K562 (cell line): ENCODE measurements around the gene BACH1. TPM values are rescaled to one million over a fixed set of nuclear protein-coding genes. Genes with fewer than 3 reads are reported as not detected.
A peak's percentile ranks its signal among the peaks of the same experiment; 100 is the strongest.

Source experiments
- ASH1L ChIP-seq: fragments of 450-650 bp; IDR thresholded peaks from 2 replicates; pipeline ENCODE4 v1.6.1; 2018; ENCODE audit warnings: borderline replicate concordance, mild to moderate bottlenecking, low read depth; ENCODE audit not compliant: partially characterized antibody
- BCL6 ChIP-seq: fragments of 250-450 bp; sonication (Bioruptor Pico); IDR thresholded peaks from 2 replicates; pipeline ENCODE4 v1.4.0; 2020
- CBX3 ChIP-seq, 2 experiments: IDR thresholded peaks; 1 replicate in 1 of 2; 2 replicates in 1 of 2; pipeline ENCODE4 v1.6.1; 2012; ENCODE audit warnings: inconsistent platforms in 2 of 2, low read length in 2 of 2, borderline replicate concordance in 1 of 2, control low read depth in 1 of 2
- CLOCK ChIP-seq: fragments of 250-450 bp; sonication (Bioruptor Pico); IDR thresholded peaks from 2 replicates; pipeline ENCODE4 v1.4.0; 2020; ENCODE audit warnings: mild to moderate bottlenecking, moderate library complexity, borderline replicate concordance
- GATA2 ChIP-seq: sonication (generic); formaldehyde crosslinking; IDR thresholded peaks from 2 replicates; pipeline ENCODE4 v1.4.0; 2020; ENCODE audit warnings: mild to moderate bottlenecking, missing genetic modification reagents
- HCFC1 ChIP-seq: IDR thresholded peaks from 2 replicates; pipeline ENCODE4 v1.6.1; 2012; ENCODE audit warnings: low read depth, low read length, improper control_type of control experiment
- HMGXB4 ChIP-seq: sonication (generic); formaldehyde crosslinking; IDR thresholded peaks from 2 replicates; pipeline ENCODE4 v1.8.1; 2023; ENCODE audit warnings: mild to moderate bottlenecking, missing genetic modification reagents
- IRF9 ChIP-seq: fragments of 450-650 bp; IDR thresholded peaks from 2 replicates; pipeline ENCODE4 v1.6.1; 2016; ENCODE audit warnings: missing biosample characterization, missing genetic modification characterization
- KAT2B ChIP-seq: IDR thresholded peaks from one replicate; pipeline ENCODE4 v1.6.1; 2012; ENCODE audit warnings: low read depth, mild to moderate bottlenecking, control low read depth, inconsistent platforms, low read length, moderate library complexity
- NFE2L1 ChIP-seq: fragments of 450-650 bp; IDR thresholded peaks from 2 replicates; pipeline ENCODE4 v1.6.1; 2016; ENCODE audit warnings: missing genetic modification characterization, low read depth, mild to moderate bottlenecking, missing compliant biosample characterization, moderate library complexity, borderline replicate concordance
- NR2C1 ChIP-seq, 2 experiments: fragments of 450-650 bp; IDR thresholded peaks; 2 replicates each; pipeline ENCODE4 v1.6.1; 2017; ENCODE audit warnings: mild to moderate bottlenecking in 2 of 2, antibody characterized with exemption in 1 of 2, inconsistent platforms in 1 of 2, missing compliant biosample characterization in 1 of 2, missing genetic modification characterization in 1 of 2
- POLR2G ChIP-seq: fragments of 200-400 bp; formaldehyde crosslinking; IDR thresholded peaks from 2 replicates; pipeline ENCODE4 v1.6.1; 2017; ENCODE audit warnings: low read depth, mild to moderate bottlenecking, antibody characterized with exemption, low read length, moderate library complexity
- POLR3G ChIP-seq: IDR thresholded peaks from 2 replicates; pipeline ENCODE4 v1.6.1; 2011; ENCODE audit not compliant: insufficient read length, insufficient replicate concordance; ENCODE audit errors: extremely low read depth
- RCOR1 ChIP-seq, 2 experiments: IDR thresholded peaks; 2 replicates each; pipeline ENCODE4 v1.6.1; 2012; ENCODE audit warnings: low read depth in 2 of 2, low read length in 2 of 2, borderline replicate concordance in 1 of 2, improper control_type of control experiment in 1 of 2
- SMARCC2 ChIP-seq: fragments of 450-650 bp; IDR thresholded peaks from 2 replicates; pipeline ENCODE4 v1.6.1; 2017; ENCODE audit warnings: antibody characterized with exemption, moderate library complexity, mild to moderate bottlenecking, low read depth
- SRSF7 ChIP-seq: fragments of 200-400 bp; formaldehyde crosslinking; optimal IDR thresholded peaks from 2 replicates; pipeline ENCODE3; 2017; ENCODE audit warnings: mild to moderate bottlenecking, low read depth, low read length
- SRSF9 ChIP-seq: fragments of 200-400 bp; formaldehyde crosslinking; IDR thresholded peaks from 2 replicates; pipeline ENCODE4 v1.6.1; 2017; ENCODE audit warnings: low read depth, low read length, borderline replicate concordance
- STAG1 ChIP-seq: sonication (generic); formaldehyde crosslinking; IDR thresholded peaks from 2 replicates; pipeline ENCODE4 v1.5.0; 2020; ENCODE audit warnings: missing genetic modification reagents, borderline replicate concordance
- TRIM24 ChIP-seq, 2 experiments: fragments of 450-650 bp; IDR thresholded peaks; 2 replicates each; pipeline ENCODE4 v1.6.1; 2016
- ZBTB1 ChIP-seq: sonication (generic); formaldehyde crosslinking; IDR thresholded peaks from 2 replicates; pipeline ENCODE4 v1.8.1; 2023; ENCODE audit warnings: missing genetic modification reagents, low read depth, mild to moderate bottlenecking, borderline replicate concordance
- ZFP30 ChIP-seq: fragments of 250-450 bp; sonication (Bioruptor Pico); IDR thresholded peaks from 2 replicates; pipeline ENCODE4 v1.8.0; 2022; ENCODE audit warnings: moderate library complexity, mild to moderate bottlenecking, inconsistent platforms, borderline replicate concordance
- ZNF175 ChIP-seq: fragments of 200-800 bp; sonication (Bioruptor generic); IDR thresholded peaks from 2 replicates; pipeline ENCODE4 v1.6.1; 2016; ENCODE audit warnings: low read depth, mild to moderate bottlenecking, missing genetic modification characterization, missing compliant biosample characterization
- ZNF384 ChIP-seq: IDR thresholded peaks from 2 replicates; pipeline ENCODE4 v1.6.1; 2012; ENCODE audit warnings: low read depth, low read length, improper control_type of control experiment
- ZNF444 ChIP-seq: fragments of 250-450 bp; sonication (Bioruptor Pico); IDR thresholded peaks from 2 replicates; pipeline ENCODE4 v1.4.0; 2020; ENCODE audit warnings: mild to moderate bottlenecking, moderate library complexity
- polyA plus RNA-seq, 8 experiments: library from polyadenylated mRNA; depleted of rRNA in 4 of 8; stranded (reverse) in 5 of 8; unstranded in 3 of 8; fragments of >200 nt; fragmentation: Nextera tagmentation in 2 of 8; fragmentation: Illumina TruSeq in 1 of 8; extraction: Ambion mirVana in 2 of 8; extraction: Trizol in 1 of 8; gene quantifications; 2 replicates each; pipeline versions ENCODE4 v1.2.1 to v1.2.3, GENCODE V29; 2011 to 2014; ENCODE audit warnings: inconsistent platforms in 1 of 8, missing spikeins in 1 of 8
- total RNA-seq, 7 experiments: library from RNA; depleted of rRNA in 6 of 7; stranded (reverse); fragments of >200 nt in 6 of 7; fragmentation: Illumina TruSeq in 2 of 7; extraction: Trizol in 2 of 7; gene quantifications; 2 replicates each; pipeline versions ENCODE4 v1.2.1 to v1.2.3, GENCODE V29; 2011 to 2021; ENCODE audit warnings: low replicate concordance in 1 of 7

Gene BACH1
- total and polyA plus RNA-seq, 9 of the 15 experiments (the other 6 are each of a cell fraction or from before 2014, with no cell fraction given), result 10.6 to 58.5 (median 28.6) TPM

GRCh38 chr21:29321217-29321616 is 22.5 kb downstream of the BACH1 start (continued):
- TF ChIP-seq CLOCK (no peak), POLR2G (no peak), RCOR1 (IDR thresholded peaks at IDR 0.05; ENCODE audit: borderline replicate concordance in 1 of 2, low read depth in 2 of 2, low read length in 2 of 2) (no peak), ZBTB1 (CRISPR knock-in tag) (no peak), SMARCC2 (no peak), SRSF7 (no peak), KAT2B (no peak), BCL6 (CRISPR knock-in tag) (no peak), STAG1 (no peak), NR2C1 (IDR thresholded peaks at IDR 0.05) (no peak), NR2C1 (tag; IDR thresholded peaks at IDR 0.05) (no peak), CBX3 (IDR thresholded peaks at IDR 0.05; ENCODE audit: borderline replicate concordance in 1 of 2, low read length in 2 of 2) (peak in 1 of 2 experiments; percentile 92; a peak in 2 of 3 replicates), SRSF9 (no peak), ZNF444 (CRISPR knock-in tag) (no peak), HMGXB4 (CRISPR knock-in tag) (no peak), ASH1L (no peak), GATA2 (CRISPR knock-in tag) (no peak), TRIM24 (IDR thresholded peaks at IDR 0.05) (peak in 1 of 2 experiments; percentile 15; a peak in 1 of 4 replicates), POLR3G (no peak), ZFP30 (no peak), ZNF384 (no peak), IRF9 (tag) (no peak), NFE2L1 (tag) (no peak), ZNF175 (no peak), HCFC1 (no peak)
